Body of pancreas (tissue), 4 donors: ENCODE results near the gene CASTOR1.

Experiments
- POLR2A ChIP-seq, 3 donors: fragments of 450-650 bp; IDR thresholded peaks; one replicate each; pipeline ENCODE4 v1.6.1; 2016; ENCODE audit warnings: antibody characterized with exemption in 3 of 3, mild to moderate bottlenecking in 2 of 3
- TF ChIP-seq, protein P1 (sequence below), 7 experiments: fragments of 450-650 bp in 4 of 7; fragments of 200-600 bp in 3 of 7; sonication (generic) in 3 of 7; IDR thresholded peaks; one replicate each; pipeline ENCODE4 v1.5.1; 2016 to 2019; ENCODE audit warnings: antibody characterized with exemption in 7 of 7

DNA sequence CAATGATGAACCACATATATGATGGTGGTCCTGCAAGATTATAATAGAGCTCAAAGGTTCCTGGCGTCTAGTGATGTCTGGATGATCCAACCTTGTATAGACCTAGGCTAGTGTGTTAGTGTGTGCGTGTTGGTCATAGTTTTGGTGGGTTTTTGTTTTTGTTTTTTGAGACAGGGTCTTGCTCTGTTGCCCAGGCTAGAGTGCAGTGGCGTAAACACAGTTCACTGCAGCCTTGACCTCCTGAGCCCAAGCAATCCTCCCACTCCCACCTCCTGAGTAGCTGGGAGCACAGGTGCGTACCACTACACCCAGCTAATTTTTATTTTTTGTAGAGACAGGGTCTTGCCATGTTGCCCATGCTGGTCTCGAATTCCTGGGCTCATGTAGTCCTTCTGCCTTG lies 9.4 kb downstream of the CASTOR1 start:
- TF ChIP-seq, protein P1, sequence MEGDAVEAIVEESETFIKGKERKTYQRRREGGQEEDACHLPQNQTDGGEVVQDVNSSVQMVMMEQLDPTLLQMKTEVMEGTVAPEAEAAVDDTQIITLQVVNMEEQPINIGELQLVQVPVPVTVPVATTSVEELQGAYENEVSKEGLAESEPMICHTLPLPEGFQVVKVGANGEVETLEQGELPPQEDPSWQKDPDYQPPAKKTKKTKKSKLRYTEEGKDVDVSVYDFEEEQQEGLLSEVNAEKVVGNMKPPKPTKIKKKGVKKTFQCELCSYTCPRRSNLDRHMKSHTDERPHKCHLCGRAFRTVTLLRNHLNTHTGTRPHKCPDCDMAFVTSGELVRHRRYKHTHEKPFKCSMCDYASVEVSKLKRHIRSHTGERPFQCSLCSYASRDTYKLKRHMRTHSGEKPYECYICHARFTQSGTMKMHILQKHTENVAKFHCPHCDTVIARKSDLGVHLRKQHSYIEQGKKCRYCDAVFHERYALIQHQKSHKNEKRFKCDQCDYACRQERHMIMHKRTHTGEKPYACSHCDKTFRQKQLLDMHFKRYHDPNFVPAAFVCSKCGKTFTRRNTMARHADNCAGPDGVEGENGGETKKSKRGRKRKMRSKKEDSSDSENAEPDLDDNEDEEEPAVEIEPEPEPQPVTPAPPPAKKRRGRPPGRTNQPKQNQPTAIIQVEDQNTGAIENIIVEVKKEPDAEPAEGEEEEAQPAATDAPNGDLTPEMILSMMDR (IDR thresholded peaks at IDR 0.05) = no peak
- TF ChIP-seq POLR2A (IDR thresholded peaks at IDR 0.05) = no peak
